GM12873 (cell line): ENCODE measurements around the gene SPTBN1.

Source experiments
- CTCF ChIP-seq: IDR thresholded peaks from 2 replicates; pipeline ENCODE4 v1.5.1; 2012; ENCODE audit warnings: low read depth, mild to moderate bottlenecking, moderate library complexity, low read length, control low read depth; ENCODE audit not compliant: insufficient read depth; ENCODE audit errors: missing control alignments

Gene SPTBN1

GRCh38 chr2:54503192-54503591 lies 47.1 kb downstream of the SPTBN1 start:
- TF ChIP-seq CTCF: peak; percentile 83

- TF ChIP-seq CTCF: no peak
These were observed 47.7 kb downstream of the SPTBN1 start for GRCh38 chr2:54503828-54504227.

- TF ChIP-seq CTCF: no peak
These were observed 48.7 kb downstream of the SPTBN1 start for GRCh38 chr2:54504866-54505265.

DNA sequence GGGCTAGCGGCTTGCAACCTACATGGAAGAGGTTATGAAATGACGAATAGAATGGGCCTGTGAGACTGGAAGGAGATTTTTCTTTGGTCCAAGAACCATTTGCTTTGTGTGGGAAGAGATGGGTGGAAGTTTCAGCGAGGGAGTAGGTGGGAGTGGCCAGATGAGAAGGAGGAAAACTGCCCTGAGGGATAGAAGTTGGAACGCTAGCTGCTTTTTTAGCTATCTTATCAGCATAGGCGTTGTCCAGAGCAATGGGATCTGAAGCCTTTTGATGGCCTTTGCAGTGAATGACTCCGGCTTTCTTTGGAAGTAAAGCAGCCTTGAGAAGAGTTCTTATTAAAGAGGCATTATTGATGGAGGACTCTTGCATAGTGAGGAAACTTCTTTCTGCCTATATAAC lies 52.4 kb downstream of the SPTBN1 start:
- TF ChIP-seq CTCF: no peak

DNA sequence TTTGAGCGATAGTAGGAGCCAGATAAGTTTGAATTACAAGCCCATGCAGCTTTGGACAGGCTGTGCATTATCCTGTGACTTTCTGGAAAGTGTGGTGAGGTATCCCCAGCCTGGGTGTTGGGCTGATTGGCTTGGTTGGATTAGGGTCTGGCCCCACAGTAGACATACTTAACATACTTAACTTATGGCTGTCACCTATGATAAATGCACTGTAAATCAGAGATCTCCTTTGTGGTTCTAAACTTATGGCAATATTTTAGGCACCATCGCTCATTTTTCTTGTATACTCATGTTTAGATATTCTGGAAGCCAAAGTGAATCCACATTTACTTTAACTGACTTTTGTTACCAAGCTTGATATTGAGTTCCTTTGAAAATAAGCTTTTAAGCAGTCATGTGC lies 54.8 kb downstream of the SPTBN1 start:
- TF ChIP-seq CTCF: no peak

DNA sequence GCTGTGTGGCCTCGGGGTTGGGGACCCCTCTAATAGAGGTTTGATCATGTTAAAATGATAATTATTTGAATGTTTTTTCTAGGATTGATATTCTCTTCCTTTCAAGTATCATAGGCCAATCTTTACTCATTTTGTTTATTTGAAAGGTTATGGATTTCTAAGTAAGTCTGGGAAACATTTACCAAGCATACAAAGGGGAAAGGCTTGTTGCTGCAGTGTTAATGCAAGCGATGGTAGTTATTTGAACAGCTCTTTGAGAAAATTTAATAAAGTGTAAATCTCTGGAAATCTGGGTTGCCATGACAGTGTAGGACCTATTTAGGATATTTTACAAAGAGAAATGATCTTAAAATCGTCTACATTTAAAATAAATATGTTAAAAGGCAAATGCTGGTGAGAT lies 56.1 kb downstream of the SPTBN1 start:
- TF ChIP-seq CTCF: no peak

DNA sequence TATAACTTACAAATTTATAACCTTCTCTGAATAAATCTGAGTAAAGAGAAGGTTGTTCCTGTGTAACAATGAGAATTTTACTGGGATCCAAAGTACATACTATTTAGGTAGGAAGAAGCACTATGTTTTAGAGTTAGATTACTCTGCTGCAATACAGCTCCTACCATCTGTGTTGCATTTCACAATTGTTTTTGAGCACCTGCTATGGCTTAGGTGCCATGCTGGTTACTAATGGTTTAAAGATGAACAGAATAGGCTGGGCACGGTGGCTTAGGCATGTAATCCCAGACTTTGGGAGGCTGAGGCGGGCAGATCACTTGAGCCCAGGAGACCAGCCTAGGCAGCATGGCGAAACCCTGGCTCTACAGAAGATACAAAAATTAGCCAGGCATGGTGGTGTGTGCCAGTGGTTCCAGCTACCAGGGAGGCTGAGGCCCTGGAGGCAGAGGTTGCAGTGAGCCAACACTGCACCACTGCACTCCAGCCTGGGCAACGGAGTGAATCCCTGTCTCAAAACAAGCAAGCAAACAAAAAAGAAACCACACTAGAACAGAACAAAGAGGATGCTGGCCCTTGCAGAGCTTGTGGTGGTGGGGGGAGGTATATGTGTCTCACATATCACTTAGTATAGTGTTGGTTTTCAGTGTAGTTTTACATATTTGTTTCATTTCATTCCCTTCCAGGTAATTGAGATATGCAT lies 56.7 kb downstream of the SPTBN1 start:
- TF ChIP-seq CTCF: no peak
